Lower lobe of right lung (tissue), 2 donors: Measurements from ENCODE around the gene SLC44A5. TPM values are rescaled to one million over a fixed set of nuclear protein-coding genes. Genes with fewer than 3 reads are reported as not detected.

Experiments used
- ATAC-seq, 2 donors: fragments of 200-7000 bp; cut with Tn5 transposase; one replicate each; pipeline ENCODE4 v1.9.1; 2020 to 2022; ENCODE audit warnings: mild to moderate bottlenecking in 2 of 2, moderate library complexity in 2 of 2
- DNase-seq: peaks from one replicate; pipeline ENCODE4 v3.0.0-alpha.2; 2020
- H3K27ac ChIP-seq: fragments of 200-600 bp; one replicate; pipeline ENCODE4 v1.8.0; 2022
- H3K27me3 ChIP-seq: fragments of 200-600 bp; one replicate; pipeline ENCODE4 v1.8.0; 2022; ENCODE audit warnings: low read depth
- H3K36me3 ChIP-seq: fragments of 200-600 bp; one replicate; pipeline ENCODE4 v1.8.0; 2022; ENCODE audit warnings: mild to moderate bottlenecking
- H3K4me1 ChIP-seq: fragments of 200-600 bp; one replicate; pipeline ENCODE4 v1.8.0; 2022
- H3K4me3 ChIP-seq: fragments of 200-600 bp; one replicate; pipeline ENCODE4 v1.8.0; 2022; ENCODE audit warnings: mild to moderate bottlenecking
- H3K9me3 ChIP-seq: fragments of 200-600 bp; one replicate; pipeline ENCODE4 v1.8.0; 2022
- intact Hi-C: fragments of 100-400 bp; cut with DNase I; formaldehyde crosslinking; loops from one replicate; pipeline ENCODE4 v1.11.0; 2022
- total RNA-seq: library from RNA; stranded (reverse); fragmentation: NEBNext Ultra II Directional; extraction: Animal tissue kit (Norgen Biotek cat#: 25700); gene quantifications from one replicate; pipeline ENCODE4 v1.2.1, GENCODE V29; 2021
- TF ChIP-seq, protein P1 (sequence below): fragments of 200-600 bp; IDR thresholded peaks from one replicate; pipeline ENCODE4 v1.8.0; 2022; ENCODE audit warnings: antibody characterized with exemption, mild to moderate bottlenecking
- donor health status: DM: no; HTN: yes; CAD: no; lungs with severe emphysema.

Gene SLC44A5
- total RNA-seq, 1 donor from 2014 or later = 0.47 TPM

DNA sequence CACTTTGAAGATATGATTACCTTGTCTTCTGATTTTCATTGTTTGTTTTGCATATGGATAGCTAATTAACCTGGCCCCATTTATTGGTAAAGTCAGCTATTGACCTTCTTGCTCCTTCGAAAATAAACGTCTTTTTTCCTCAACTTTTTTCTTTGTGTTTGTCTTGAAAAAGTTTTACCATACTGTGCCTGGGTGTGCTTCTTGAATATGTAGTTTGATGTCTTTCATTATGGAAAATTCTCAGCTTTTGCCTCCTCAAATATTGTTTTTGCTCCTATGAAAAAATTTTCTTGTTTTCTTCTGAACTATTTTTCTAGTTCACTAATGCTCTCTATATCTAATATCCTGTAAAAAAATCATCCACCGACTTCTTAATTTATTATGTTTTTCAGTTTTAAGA, 451.8 kb downstream of the SLC44A5 start:
- H3K4me3 ChIP-seq = no peak overlapping the region
- ATAC-seq (no peak), DNase-seq (no peak)
- H3K36me3 ChIP-seq = no peaks in the 10 kb centered on the region
- no peaks in the 10 kb centered on the region for H3K9me3 ChIP-seq
- H3K27me3 ChIP-seq = no peaks in the 10 kb centered on the region
- no peak overlapping the region for H3K27ac ChIP-seq
- TF ChIP-seq, protein P1, sequence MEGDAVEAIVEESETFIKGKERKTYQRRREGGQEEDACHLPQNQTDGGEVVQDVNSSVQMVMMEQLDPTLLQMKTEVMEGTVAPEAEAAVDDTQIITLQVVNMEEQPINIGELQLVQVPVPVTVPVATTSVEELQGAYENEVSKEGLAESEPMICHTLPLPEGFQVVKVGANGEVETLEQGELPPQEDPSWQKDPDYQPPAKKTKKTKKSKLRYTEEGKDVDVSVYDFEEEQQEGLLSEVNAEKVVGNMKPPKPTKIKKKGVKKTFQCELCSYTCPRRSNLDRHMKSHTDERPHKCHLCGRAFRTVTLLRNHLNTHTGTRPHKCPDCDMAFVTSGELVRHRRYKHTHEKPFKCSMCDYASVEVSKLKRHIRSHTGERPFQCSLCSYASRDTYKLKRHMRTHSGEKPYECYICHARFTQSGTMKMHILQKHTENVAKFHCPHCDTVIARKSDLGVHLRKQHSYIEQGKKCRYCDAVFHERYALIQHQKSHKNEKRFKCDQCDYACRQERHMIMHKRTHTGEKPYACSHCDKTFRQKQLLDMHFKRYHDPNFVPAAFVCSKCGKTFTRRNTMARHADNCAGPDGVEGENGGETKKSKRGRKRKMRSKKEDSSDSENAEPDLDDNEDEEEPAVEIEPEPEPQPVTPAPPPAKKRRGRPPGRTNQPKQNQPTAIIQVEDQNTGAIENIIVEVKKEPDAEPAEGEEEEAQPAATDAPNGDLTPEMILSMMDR = no peak
- intact Hi-C loops = no loop called here
- H3K4me1 ChIP-seq = no peaks in the 10 kb centered on the region

Other genes with a start within 250 kb of the SLC44A5 start
- gene ACADM, start 113.6 kb upstream of the SLC44A5 start, total RNA-seq = 43.1 TPM
- gene RABGGTB, start 175.1 kb upstream of the SLC44A5 start, total RNA-seq = 82.5 TPM
- 0.65 TPM for gene MSH4, start 185.8 kb upstream of the SLC44A5 start, total RNA-seq